ENCODE results near the gene IMPDH1.
"Not testable (repeated sequence)": the region's sequence is repeated elsewhere in the genome, so short reads cannot be mapped to it uniquely, and the experiment has no call there.

The IMPDH1 gene

DNA sequence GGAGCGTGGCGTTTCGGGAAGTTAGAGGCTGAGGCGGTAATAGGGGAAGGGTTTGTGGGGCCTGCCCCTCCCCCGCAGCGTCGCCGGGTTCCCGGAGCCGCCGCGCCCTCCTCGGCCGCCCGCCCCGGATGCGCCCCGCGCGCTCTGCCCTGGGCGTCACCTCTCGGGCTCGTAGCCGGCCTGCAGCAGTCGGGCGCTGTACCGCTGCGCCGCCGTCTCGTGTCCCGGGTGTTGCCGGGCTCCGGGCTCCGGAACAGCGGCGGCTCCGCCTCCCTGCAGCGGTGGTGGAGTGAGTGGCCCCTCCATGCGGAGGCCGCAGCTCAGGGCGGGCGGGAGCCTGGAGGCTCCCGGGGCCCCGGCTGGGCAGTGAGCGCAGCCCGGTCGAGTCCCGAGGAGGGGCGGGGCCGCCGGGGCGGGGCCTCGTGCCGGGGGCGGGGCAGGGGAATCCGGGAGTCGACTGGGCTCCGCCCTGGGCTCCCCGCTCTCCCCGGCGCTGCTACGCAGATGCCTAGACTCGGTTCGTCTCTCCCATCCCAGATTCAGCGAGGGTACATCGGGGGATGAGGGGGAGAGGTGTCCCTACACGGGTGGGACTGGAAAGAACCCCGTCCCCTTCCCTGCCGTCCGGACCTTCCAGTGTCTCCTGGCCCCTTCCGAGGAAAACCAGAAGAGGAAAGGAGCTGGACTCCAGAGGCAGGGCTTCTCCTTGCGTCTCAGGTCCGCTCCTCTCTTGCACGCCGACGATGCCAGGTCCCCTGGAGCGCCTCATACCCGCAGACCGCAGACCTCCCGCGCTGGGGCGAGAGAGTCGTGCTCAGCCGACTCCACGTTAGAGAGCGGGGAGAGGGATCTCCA is at the start of gene IMPDH1:
TSS of gene IMPDH1 (minus strand) at position 387 of the 855 bp plus-strand sequence. CDS start at position 306, 81 bp downstream.
- DNase-seq = no peak

DNA sequence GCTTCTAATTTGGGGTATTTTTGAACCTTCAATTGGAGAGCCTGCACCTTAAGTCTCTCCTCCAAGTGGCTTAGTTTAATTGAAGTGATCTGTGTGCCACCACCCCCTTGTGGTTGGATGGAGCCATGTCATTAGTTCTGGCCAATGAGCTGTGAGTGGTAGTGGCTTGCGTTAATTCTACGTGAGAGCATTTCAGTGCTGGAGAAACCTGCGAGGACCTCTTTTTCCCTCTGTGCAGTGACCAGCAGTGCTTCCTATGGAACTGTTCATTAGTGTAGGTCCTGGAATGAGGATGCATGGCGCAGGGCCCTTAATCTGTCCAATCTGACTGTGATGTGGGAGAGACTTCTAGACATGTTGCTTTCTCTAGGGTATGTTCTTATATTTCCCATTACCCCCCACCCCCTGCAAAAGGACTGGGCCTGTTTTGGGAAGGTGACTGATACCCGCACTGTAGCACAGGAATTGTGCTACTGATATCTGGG is 49.7 kb upstream of the IMPDH1 start:
- peak; percentile 37 for DNase-seq

DNA sequence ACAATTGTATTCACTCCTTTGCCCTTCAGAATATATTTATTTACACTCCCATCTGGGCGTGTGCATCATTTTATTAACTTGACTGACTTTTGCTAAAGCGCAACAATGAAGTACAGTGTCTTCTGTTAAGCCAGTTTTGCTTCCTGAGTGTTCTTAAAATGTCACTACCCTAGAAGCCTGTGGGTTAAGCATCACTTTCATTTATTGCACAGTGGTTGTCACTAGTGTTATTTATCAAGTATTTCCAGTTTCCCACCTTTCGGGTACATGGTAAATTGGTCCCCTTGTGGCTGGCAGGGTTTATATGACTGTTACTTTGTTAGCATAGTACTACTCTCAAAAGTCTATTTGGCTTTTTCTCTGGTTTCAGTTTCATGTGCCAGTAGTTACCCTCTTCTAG is 49.2 kb upstream of the IMPDH1 start:
- DNase-seq = no peak

- not testable (repeated sequence) for DNase-seq
Measured at GRCh38 chr7:128457385-128457784, 47.6 kb upstream of the IMPDH1 start.

- DNase-seq = no peak
Measured at GRCh38 chr7:128456255-128456725, 46.5 kb upstream of the IMPDH1 start.

- DNase-seq = peak; percentile 37
Measured at GRCh38 chr7:128455543-128456254, 45.9 kb upstream of the IMPDH1 start, which contains the start of gene HILPDA. TSS of gene HILPDA (plus strand) at chr7:128455878. CDS start at chr7:128457269, 1,391 bp downstream.

- no peak for DNase-seq
Measured at GRCh38 chr7:128454808-128455542, 45.2 kb upstream of the IMPDH1 start.

DNA sequence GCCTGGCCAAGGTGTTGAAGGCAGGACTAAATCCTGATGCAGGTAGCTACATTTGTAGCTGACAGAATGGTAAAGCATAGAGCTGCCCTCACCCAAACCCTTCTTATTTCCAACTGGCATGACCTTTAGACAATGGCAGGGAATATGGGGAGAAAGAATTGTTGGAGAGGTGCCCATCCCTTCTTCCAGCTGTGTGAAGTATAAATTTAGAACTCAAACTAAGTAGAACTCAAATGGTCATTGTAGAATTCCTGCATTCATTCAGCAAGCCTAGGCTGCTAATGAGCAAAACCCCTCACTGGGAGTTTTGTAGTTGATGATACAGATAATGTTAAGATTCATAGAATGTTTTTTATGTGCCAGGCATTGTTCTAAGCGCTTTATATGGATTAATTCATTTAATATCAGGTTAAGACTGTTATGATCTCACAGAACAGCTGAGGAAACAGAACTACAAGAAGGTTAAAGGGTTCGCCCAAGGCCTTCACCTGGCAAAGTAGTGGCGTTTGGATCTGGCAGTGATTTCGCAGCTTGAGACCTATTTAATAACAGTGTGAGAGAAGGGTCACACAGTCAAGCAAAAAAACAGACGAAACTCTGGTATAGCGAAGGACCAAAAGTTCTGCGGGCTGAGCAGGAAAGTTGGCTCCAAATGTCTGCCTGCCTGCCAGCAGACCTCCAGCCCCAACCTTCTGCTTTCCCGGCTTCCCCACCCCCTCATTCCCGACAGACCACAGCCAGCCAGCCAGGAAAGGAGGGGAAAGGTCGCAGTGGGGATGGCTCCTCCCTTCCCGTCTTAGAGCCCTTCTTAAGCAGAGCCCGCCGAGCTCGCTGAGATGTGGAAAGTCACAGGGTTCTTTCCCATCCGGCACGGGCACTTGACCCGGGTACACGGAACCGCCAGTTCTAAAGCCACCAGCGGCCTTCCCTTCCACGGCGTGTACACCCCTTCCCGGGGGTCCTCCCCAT is 44.3 kb upstream of the IMPDH1 start:
- no peak for DNase-seq

DNA sequence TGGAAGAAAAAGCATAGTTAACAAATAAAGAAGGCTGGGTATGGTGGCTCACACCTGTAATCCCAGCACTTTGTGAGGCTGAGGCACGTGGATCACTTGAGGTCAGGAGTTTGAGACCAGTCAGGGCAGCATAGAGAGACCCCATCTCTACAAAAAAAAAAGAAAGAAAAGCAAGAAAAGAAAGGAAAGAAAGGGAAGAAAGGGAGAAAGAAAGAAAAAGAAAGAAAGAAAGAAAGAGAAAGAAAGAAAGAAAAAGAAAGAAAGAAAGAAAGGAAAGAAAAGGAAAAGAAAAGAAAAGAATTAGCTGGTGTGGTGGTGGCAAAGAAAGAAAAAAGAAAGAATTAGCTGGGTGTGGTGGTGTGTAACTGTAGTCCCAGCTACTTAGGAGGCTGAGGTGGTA is 42.8 kb upstream of the IMPDH1 start:
- no peak for DNase-seq

DNA sequence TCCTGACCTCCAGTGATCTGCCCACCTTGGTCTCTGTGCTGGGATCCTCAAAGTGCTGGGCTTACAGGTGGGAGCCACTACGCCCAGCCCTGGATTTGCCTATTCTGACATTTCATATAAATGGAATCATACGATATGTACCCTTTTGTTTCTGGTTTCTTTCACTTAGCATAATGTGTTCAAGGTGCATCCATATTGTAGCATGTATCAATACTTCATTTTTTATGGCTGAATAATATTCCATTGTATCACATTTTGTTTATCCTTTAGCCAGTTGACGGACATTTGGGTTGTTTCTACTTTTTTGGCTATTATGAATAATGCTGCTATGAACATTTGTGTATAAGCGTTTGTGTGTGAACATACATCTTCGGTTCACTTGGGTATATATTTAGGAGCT is 41.1 kb upstream of the IMPDH1 start:
- no peak for DNase-seq

- DNase-seq = no peak
Measured at GRCh38 chr7:128450409-128450808, 40.6 kb upstream of the IMPDH1 start.

GRCh38 chr7:128448751-128449302 is 39.0 kb upstream of the IMPDH1 start:
- DNase-seq = no peak

- no peak for DNase-seq
Measured at GRCh38 chr7:128447941-128448564, 38.3 kb upstream of the IMPDH1 start.

DNA sequence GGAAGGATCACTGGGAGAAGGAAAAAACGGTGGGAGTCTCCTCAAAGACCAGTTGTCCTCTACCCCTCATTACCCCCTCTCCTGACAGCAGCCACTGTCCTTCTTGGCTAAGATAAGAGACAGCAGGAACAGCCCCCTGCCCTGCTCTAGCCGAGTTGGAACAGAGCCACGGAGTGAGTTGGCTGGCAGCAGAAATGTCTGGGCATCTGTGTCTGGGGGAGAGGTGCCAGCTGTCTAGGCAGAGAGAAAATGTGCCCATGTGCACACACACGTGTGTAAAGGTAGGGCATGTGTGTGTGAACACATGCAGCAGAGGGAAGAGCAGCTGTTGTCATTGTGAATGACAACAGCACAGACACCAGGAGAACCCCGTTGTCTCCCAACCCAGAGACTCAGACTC is 36.5 kb upstream of the IMPDH1 start:
- DNase-seq = no peak

DNA sequence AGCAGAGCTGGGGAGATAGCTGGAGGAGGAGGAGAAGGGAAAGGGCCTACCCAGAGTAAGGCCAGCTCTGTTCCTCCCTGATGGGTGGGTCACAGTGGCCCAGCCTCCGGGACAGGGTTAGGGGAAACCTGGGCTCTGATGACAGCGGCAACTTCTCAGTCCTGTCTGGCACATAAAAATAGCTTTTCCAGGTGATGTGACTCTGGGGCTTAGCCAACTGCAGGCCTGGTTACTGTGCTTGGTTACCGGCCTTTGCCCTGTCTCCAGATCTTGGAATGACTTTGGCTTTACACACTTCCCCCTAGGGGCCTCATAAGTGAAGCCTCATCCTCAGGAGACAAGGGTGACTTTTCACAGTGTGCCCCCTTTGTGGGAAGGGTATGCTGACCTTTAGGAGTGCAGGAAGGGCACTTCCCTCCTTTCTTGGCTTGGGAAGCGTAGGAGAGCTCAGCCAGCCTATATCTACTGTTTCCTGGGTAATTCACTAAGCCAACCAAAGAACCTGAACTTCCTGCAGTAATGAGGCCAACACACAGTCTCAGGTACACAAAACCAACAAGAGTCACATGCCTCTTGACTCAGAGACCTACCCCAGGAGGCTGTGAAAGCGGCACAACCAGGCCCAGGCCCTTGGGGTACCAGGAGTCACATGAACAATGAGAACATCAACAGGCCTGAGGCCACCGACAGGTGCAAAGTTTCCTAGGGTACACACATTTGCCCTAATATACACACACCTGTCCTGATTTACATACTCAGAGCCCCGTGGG is 34.2 kb upstream of the IMPDH1 start:
- no peak for DNase-seq

- no peak for DNase-seq
Measured at GRCh38 chr7:128442356-128442755, 32.6 kb upstream of the IMPDH1 start.

DNA sequence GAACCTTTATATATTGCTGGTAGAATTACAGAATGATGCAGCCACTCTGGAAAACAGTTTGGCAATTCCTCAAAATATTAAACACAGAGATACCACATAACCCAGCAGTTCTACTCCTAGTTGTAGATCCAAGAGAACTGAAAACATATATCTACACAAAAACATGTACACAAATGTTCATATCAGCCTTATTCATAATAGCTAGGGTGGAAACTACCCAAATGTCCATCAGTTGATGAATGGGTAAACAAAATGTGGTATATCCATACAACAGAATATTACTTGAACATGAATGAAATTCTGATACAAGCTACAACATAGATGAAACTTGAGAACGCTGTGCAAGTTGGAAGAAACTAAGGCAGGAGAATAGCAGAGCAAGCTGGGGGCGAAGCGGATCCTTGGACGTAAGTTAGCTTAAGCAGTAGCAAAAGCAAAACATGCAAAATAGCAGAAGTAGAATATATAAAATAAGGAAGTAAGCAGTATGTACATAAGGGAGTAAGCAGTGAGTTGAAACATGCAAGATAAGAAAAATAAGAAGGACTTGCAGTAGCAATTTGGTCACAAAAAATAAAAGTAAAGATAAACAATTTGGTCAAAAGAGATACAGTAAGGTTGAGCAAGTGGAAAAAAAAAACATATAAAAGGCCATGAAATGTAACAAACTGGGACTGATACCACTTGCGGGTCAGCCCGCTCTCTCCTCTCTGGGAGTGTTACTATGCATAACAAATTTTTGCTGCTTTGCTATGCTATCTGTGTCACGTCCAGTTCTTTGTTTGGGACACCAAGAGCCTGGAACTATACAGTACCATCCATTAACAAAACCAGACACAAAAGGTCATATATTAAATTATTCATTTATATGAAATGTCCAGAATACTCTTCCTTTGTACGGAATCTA is 27.9 kb upstream of the IMPDH1 start:
- DNase-seq = no peak

- DNase-seq = no peak
Measured at GRCh38 chr7:128435327-128435686, 25.5 kb upstream of the IMPDH1 start.

All from NCI-H1436 treated with DMSO at 0.1 percent for 48 hours (cell line).